IPS DF 6.9 (cell line): Measurements from ENCODE around the gene KBTBD4.

Experiments used
- DNase-seq: peaks from one replicate; pipeline ENCODE4 v3.0.0-alpha.2; 2013; ENCODE audit warnings: low read depth, low spot score
- H3K27ac ChIP-seq: one replicate; pipeline ENCODE4 v1.5.1; 2013; ENCODE audit warnings: low read length, control low read depth
- H3K27me3 ChIP-seq: 2 replicates; pipeline ENCODE4 v1.6.1; 2013; ENCODE audit warnings: mild to moderate bottlenecking, low read length; ENCODE audit not compliant: control insufficient read depth, insufficient read depth
- H3K36me3 ChIP-seq: 2 replicates; pipeline ENCODE4 v1.6.1; 2013; ENCODE audit warnings: low read length; ENCODE audit not compliant: control insufficient read depth, insufficient read depth
- H3K4me1 ChIP-seq: 2 replicates; pipeline ENCODE4 v1.6.1; 2013; ENCODE audit warnings: low read length; ENCODE audit not compliant: control insufficient read depth, insufficient read depth
- H3K4me3 ChIP-seq: 2 replicates; pipeline ENCODE4 v1.5.1; 2013; ENCODE audit warnings: mild to moderate bottlenecking, low read length
- H3K9me3 ChIP-seq: 2 replicates; pipeline ENCODE4 v1.6.1; 2013; ENCODE audit warnings: low read length, inconsistent platforms; ENCODE audit not compliant: control insufficient read depth, insufficient read depth
- WGBS: extraction: QIAGEN DNeasy Blood & Tissue Kit; methylation state at CpG from one replicate; pipeline ENCODE4 v1.1.7; 2013; ENCODE audit warnings: mixed read lengths, missing lambda C conversion rate; ENCODE audit not compliant: insufficient read length, insufficient coverage; 5-methylcytosine and 5-hydroxymethylcytosine counted together

The KBTBD4 gene

DNA sequence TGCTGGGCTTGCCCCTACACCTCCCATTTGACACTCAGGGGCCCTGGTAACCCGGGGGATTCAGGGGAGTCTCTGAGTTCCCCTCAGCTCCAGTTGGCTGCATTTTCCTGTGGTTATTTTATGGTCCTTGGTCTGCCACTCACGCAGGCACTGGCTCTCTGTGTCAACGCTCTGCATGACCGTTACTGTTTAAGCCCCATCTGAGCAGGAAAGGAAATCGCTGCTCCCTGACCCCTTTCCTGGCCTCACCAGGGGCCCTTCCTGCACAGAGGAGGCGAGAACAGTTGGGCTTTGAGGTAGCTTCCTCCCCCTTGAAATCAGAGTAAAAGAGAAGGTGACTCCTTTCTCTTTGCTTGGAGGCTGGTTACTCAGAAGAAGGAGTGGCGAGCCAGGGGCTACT lies 13.0 kb upstream of the KBTBD4 start:
- no peak for DNase-seq
- H3K27ac ChIP-seq = no peak overlapping the region
- no CpG with 5 or more reads among the region's 7 CpGs for WGBS
- H3K9me3 ChIP-seq = no peaks in the 10 kb centered on the region
- H3K4me3 ChIP-seq = no peak overlapping the region
- peaks cover 3% of the 10 kb centered on the region; the same call in 1 of the 2 replicates for H3K4me1 ChIP-seq
- H3K36me3 ChIP-seq = no peaks in the 10 kb centered on the region
- H3K27me3 ChIP-seq = peaks cover 25% of the 10 kb centered on the region; the same call in 1 of the 2 replicates

DNA sequence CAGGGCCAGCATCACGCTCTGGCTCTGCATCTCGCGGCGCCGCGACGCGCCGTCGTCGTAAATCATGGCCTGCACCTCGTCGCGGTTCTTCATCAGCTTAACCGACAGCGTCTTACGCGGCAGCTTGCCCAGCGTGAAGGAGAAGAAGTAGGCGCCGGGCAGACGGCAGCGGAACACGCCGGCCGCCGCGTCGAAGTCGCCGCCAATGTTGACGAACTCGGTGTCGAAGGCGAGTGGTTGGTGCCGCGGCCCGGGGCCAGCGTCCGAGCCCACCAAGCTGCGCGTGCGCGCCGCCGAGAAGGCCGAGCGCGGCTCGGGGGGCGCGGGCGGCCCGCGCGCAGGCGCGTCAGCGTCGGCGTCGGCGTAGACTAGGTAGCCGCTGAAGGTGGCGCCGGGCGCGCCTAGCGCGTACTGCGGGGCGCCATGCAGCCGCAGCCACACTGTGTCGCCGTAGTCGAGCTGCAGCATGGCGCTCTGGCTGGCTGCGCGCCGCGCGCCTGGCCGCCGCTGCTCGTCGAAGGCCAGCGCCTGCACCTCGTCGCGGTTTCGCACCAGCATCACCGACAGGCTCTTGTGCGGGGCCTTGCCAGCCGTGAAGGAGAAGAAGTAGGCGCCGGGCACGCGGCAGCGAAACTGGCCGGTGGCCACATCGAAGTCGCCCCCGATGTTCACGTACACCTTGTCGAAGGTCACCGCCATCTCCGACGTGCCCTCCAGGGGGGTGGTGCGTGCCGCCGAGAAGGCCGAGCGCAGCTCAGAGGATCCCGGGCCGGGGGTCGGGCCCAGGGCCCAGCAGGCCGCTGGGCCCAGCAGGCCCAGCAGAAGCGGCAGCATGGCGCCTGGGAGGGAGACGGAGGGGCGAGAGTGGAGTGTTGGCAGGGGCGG lies 11.4 kb upstream of the KBTBD4 start:
- DNase-seq = no peak

DNA sequence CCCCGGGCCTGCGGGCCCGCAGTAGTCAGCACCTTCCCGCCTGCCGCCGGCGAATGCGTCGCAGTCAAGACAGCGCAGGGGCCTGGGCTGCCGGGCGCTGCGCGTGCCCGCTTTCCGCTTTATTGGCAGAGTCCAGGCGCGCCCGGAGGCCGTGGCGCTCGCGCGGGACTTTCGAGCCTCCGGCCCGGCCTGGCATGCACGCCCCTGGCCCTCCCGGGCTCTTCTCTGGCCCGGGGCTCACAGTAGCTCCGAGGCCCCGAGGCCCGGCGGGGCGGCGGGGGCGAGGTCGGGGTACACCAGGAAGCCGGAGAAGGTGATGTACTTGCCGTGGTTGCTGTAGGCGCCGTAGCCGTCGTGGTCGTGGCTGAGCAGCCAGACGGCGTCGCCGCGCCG lies 10.8 kb upstream of the KBTBD4 start:
- no CpG with 5 or more reads among the region's 51 CpGs for WGBS
- H3K4me3 ChIP-seq = peak overlapping the region; percentile 15; the same call in 1 of the 2 replicates
- peaks cover 3% of the 10 kb centered on the region; the same call in 1 of the 2 replicates for H3K4me1 ChIP-seq

More for the DNA sequence above, 11.4 kb upstream of the KBTBD4 start:
- no CpG with 5 or more reads among the region's 122 CpGs for WGBS
- H3K27me3 ChIP-seq = peaks cover 25% of the 10 kb centered on the region; the same call in 1 of the 2 replicates
- H3K27ac ChIP-seq = no peak overlapping the region
- no peaks in the 10 kb centered on the region for H3K9me3 ChIP-seq
- H3K36me3 ChIP-seq = no peaks in the 10 kb centered on the region
- peak overlapping the region; percentile 15; the same call in 1 of the 2 replicates for H3K4me3 ChIP-seq
- peaks cover 3% of the 10 kb centered on the region; the same call in 1 of the 2 replicates for H3K4me1 ChIP-seq

DNA sequence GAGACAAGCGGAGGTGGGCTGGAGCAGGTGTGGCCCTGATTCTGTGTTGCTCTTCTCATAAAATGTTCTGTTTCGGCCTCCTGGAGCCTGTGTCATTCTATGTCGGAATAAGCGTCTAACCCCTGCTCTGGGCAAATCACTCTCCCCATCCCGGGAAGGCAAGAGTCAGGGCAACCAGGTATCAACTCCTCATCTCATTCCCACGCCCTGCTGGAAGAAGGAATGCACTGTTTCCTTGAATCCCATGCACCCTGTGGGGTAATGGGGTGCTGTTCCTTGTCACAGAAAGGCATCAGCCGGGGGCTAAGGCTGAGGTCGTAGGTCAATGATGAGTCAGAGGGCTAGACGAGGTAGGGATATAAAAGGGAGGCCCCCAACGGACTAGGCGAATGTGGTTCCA lies 10.3 kb upstream of the KBTBD4 start:
- no peak overlapping the region for H3K4me3 ChIP-seq
- no peak for DNase-seq
- peaks cover 17% of the 10 kb centered on the region; the same call in 1 of the 2 replicates for H3K27me3 ChIP-seq
- 0 out of 2 replicates have a peak, but pooled peaks cover 3% of the 10 kb centered on the region for H3K36me3 ChIP-seq
- H3K4me1 ChIP-seq = peaks cover 3% of the 10 kb centered on the region; the same call in 1 of the 2 replicates
- H3K9me3 ChIP-seq = no peaks in the 10 kb centered on the region
- no peak overlapping the region for H3K27ac ChIP-seq
- WGBS = no CpG with 5 or more reads among the region's 11 CpGs

More for the DNA sequence above, 10.8 kb upstream of the KBTBD4 start:
- Histone ChIP-seq H3K27me3 (peaks cover 20% of the 10 kb centered on the region; the same call in 1 of the 2 replicates), H3K27ac (no peak overlapping the region), H3K36me3 (no peaks in the 10 kb centered on the region), H3K9me3 (no peaks in the 10 kb centered on the region)
- no peak for DNase-seq

- H3K27me3 ChIP-seq = peaks cover 7% of the 10 kb centered on the region; the same call in 1 of the 2 replicates
- H3K4me3 ChIP-seq = no peak overlapping the region
- H3K27ac ChIP-seq = no peak overlapping the region
- DNase-seq = no peak
- H3K4me1 ChIP-seq = peaks cover 3% of the 10 kb centered on the region; the same call in 1 of the 2 replicates
- H3K9me3 ChIP-seq = no peaks in the 10 kb centered on the region
- no CpG with 5 or more reads among the region's 14 CpGs for WGBS
- peaks cover 11% of the 10 kb centered on the region; the same call in 1 of the 2 replicates for H3K36me3 ChIP-seq
Measured at GRCh38 chr11:47587723-47588326, 9.1 kb upstream of the KBTBD4 start.

GRCh38 chr11:47587039-47587716 lies 8.4 kb upstream of the KBTBD4 start:
- no peak for DNase-seq
- Histone ChIP-seq H3K9me3 (no peaks in the 10 kb centered on the region), H3K4me3 (no peak overlapping the region), H3K27me3 (peaks cover under 1% of the 10 kb centered on the region; the same call in 1 of the 2 replicates), H3K27ac (no peak overlapping the region), H3K4me1 (peaks cover 3% of the 10 kb centered on the region; the same call in 1 of the 2 replicates), H3K36me3 (peaks cover 12% of the 10 kb centered on the region; the same call in 1 of the 2 replicates)
- no CpG with 5 or more reads among the region's 6 CpGs for WGBS

GRCh38 chr11:47586098-47586855 lies 7.5 kb upstream of the KBTBD4 start, which contains the start of gene FAM180B:
Gene FAM180B, plus strand, starts transcription at chr11:47586678. Its CDS starts 91 bp downstream, at chr11:47586769.
- Histone ChIP-seq H3K9me3 (no peaks in the 10 kb centered on the region), H3K4me1 (peaks cover 3% of the 10 kb centered on the region; the same call in 1 of the 2 replicates), H3K27me3 (no peaks in the 10 kb centered on the region; the same call in 1 of the 2 replicates), H3K27ac (no peak within 1 kb of the TSS), H3K36me3 (peaks cover 18% of the 10 kb centered on the region; the same call in 1 of the 2 replicates), H3K4me3 (no peak within 1 kb of the TSS)
- no peak for DNase-seq
- WGBS = no CpG with 5 or more reads among the region's 12 CpGs

DNA sequence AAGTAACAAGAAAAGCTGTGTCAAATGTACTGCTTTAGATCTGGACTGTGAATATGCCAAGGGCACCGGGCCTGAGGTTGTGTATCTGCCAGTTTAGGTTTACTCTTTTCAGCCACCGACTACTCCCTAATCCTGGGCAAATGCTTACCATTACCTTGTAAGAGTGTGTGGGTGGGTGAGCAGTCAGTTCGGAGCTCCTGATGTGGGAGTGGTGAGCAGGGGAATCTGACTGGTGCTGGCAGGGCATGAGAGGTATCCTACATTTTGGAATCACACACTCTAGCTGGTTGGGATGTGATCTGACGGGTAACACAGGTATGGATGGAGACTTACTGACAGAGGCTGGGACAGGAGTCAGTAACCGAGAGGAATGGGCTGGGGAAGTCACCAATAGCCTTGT lies 5.1 kb upstream of the KBTBD4 start:
- WGBS = no CpG with 5 or more reads among the region's 5 CpGs
- no peak for DNase-seq
- H3K36me3 ChIP-seq = peaks cover 21% of the 10 kb centered on the region; the same call in 1 of the 2 replicates
- no peak overlapping the region for H3K27ac ChIP-seq
- no peaks in the 10 kb centered on the region for H3K27me3 ChIP-seq
- H3K4me1 ChIP-seq = 0 out of 2 replicates have a peak, but pooled peaks cover 3% of the 10 kb centered on the region
- H3K4me3 ChIP-seq = no peak overlapping the region
- no peaks in the 10 kb centered on the region for H3K9me3 ChIP-seq

DNA sequence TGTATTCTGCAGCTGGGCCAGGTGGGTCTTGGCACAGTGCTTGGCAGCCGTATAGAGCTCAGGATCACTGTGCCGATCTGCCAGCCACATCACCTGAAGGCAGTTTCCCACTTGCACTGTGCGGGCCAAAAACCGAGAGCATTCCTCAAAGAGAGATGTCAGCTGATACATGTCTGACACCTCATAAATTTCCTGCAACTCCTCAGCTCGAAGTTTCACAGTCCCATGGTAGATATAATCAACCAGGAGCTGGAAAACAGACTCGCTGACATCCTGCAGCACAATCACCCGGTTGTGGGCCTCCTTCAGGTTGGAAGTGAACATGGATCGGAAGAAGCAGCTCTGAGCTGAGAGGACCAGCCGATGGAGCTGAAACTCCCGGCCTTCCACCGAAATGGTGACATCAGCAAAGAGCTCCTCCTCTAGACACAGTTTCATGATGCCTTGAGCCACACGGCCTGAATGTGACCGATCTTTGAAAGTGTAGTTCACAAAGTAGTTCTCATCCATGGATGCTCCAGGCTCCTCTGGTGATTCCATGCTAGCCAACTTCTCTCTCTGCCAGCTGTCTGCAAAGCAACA lies 1.2 kb downstream of the KBTBD4 start:
- Histone ChIP-seq H3K36me3 (peaks cover 18% of the 10 kb centered on the region), H3K4me3 (no peak overlapping the region), H3K27ac (no peak overlapping the region), H3K9me3 (no peaks in the 10 kb centered on the region), H3K4me1 (0 out of 2 replicates have a peak, but pooled peaks cover 3% of the 10 kb centered on the region), H3K27me3 (no peaks in the 10 kb centered on the region)
- WGBS = no CpG with 5 or more reads among the region's 13 CpGs
- DNase-seq = no peak
